Inferior parietal cortex (tissue), 1 donor: ENCODE measurements around the gene DHFR.
"Not testable (repeated sequence)": the region's sequence is repeated elsewhere in the genome, so short reads cannot be mapped to it uniquely, and the experiment has no call there.

Experiments used
- DNase-seq: peaks from one replicate; pipeline ENCODE4 v3.0.0-alpha.2; 2016; ENCODE audit errors: extremely low spot score

Gene DHFR

GRCh38 chr5:80654391-80655230 lies at the start of gene DHFR, which contains the start of gene MSH3:
Gene DHFR (minus strand): TSS chr5:80654983. CDS start chr5:80654489, 494 bp downstream.
Gene MSH3 (plus strand): TSS chr5:80654652. CDS start chr5:80654728, 76 bp downstream.
- DNase-seq: peak; percentile 83

- DNase-seq: no peak
Measured at GRCh38 chr5:80704221-80704620, 49.4 kb upstream of the DHFR start.

- no peak for DNase-seq
Measured at GRCh38 chr5:80703747-80704146, 49.0 kb upstream of the DHFR start.

GRCh38 chr5:80703291-80703690 lies 48.5 kb upstream of the DHFR start:
- DNase-seq: no peak

- DNase-seq: no peak
Measured at GRCh38 chr5:80701597-80701996, 46.8 kb upstream of the DHFR start.

- no peak for DNase-seq
Measured at GRCh38 chr5:80698369-80698768, 43.6 kb upstream of the DHFR start.

- no peak for DNase-seq
Measured at GRCh38 chr5:80697100-80697499, 42.3 kb upstream of the DHFR start.

GRCh38 chr5:80696450-80696849 lies 41.7 kb upstream of the DHFR start:
- no peak for DNase-seq

GRCh38 chr5:80695666-80696065 lies 40.9 kb upstream of the DHFR start:
- no peak for DNase-seq

- no peak for DNase-seq
Measured at GRCh38 chr5:80689627-80690026, 34.8 kb upstream of the DHFR start.

- no peak for DNase-seq
Measured at GRCh38 chr5:80688648-80689420, 34.1 kb upstream of the DHFR start.

GRCh38 chr5:80686757-80687156 lies 32.0 kb upstream of the DHFR start:
- peak; percentile 62 for DNase-seq

GRCh38 chr5:80676706-80677105 lies 21.9 kb upstream of the DHFR start:
- no peak for DNase-seq

GRCh38 chr5:80672140-80672736 lies 17.5 kb upstream of the DHFR start:
- peak; percentile 82 for DNase-seq

- DNase-seq: no peak
Measured at GRCh38 chr5:80668016-80668969, 13.5 kb upstream of the DHFR start.

GRCh38 chr5:80667384-80667783 lies 12.6 kb upstream of the DHFR start:
- DNase-seq: no peak

GRCh38 chr5:80665057-80665456 lies 10.3 kb upstream of the DHFR start:
- DNase-seq: no peak

GRCh38 chr5:80662108-80662507 lies 7.3 kb upstream of the DHFR start:
- DNase-seq: no peak

GRCh38 chr5:80660661-80661060 lies 5.9 kb upstream of the DHFR start:
- DNase-seq: not testable (repeated sequence)

- DNase-seq: no peak
Measured at GRCh38 chr5:80659106-80659505, 4.3 kb upstream of the DHFR start.

GRCh38 chr5:80656425-80656824 lies 1.6 kb upstream of the DHFR start:
- DNase-seq: no peak
